HEK293 (cell line): ENCODE results near the gene SLC30A5.

Experiments
- CTCF ChIP-seq: fragments of 450-650 bp; formaldehyde crosslinking; IDR thresholded peaks from 2 replicates; pipeline ENCODE4 v1.5.1; 2016; ENCODE audit warnings: missing biosample characterization, missing genetic modification characterization
- GLI4 ChIP-seq: fragments of 450-650 bp; formaldehyde crosslinking; IDR thresholded peaks from 2 replicates; pipeline ENCODE4 v1.5.1; 2016; ENCODE audit warnings: missing biosample characterization, missing genetic modification characterization
- GLIS1 ChIP-seq: fragments of 450-650 bp; formaldehyde crosslinking; IDR thresholded peaks from 2 replicates; pipeline ENCODE4 v1.5.1; 2016; ENCODE audit warnings: missing biosample characterization, missing genetic modification characterization
- HOXC10 ChIP-seq: sonication (generic); formaldehyde crosslinking; IDR thresholded peaks from 2 replicates; pipeline ENCODE4 v1.8.1; 2023; ENCODE audit warnings: mild to moderate bottlenecking, missing genetic modification reagents
- KLF17 ChIP-seq: fragments of 450-650 bp; formaldehyde crosslinking; IDR thresholded peaks from 2 replicates; pipeline ENCODE4 v1.5.1; 2016; ENCODE audit warnings: missing biosample characterization, missing genetic modification characterization
- OSR2 ChIP-seq: fragments of 450-650 bp; formaldehyde crosslinking; IDR thresholded peaks from 2 replicates; pipeline ENCODE4 v1.5.1; 2016; ENCODE audit warnings: missing biosample characterization, missing genetic modification characterization
- REST ChIP-seq: fragments of 450-650 bp; formaldehyde crosslinking; IDR thresholded peaks from 2 replicates; pipeline ENCODE4 v1.5.1; 2016; ENCODE audit warnings: missing biosample characterization, missing genetic modification characterization
- WT1 ChIP-seq: fragments of 450-650 bp; formaldehyde crosslinking; IDR thresholded peaks from 2 replicates; pipeline ENCODE4 v1.5.1; 2016; ENCODE audit warnings: missing biosample characterization, missing genetic modification characterization
- YY2 ChIP-seq: fragments of 450-650 bp; formaldehyde crosslinking; IDR thresholded peaks from 2 replicates; pipeline ENCODE4 v1.5.1; 2016; ENCODE audit warnings: missing biosample characterization, missing genetic modification characterization
- ZBTB11 ChIP-seq: fragments of 450-650 bp; formaldehyde crosslinking; conservative IDR thresholded peaks from 2 replicates; pipeline ENCODE4 v1.5.1; 2016; ENCODE audit warnings: low read depth, missing biosample characterization, missing genetic modification characterization
- ZBTB21 ChIP-seq: fragments of 450-650 bp; formaldehyde crosslinking; IDR thresholded peaks from 2 replicates; pipeline ENCODE4 v1.5.1; 2017; ENCODE audit warnings: missing biosample characterization, missing genetic modification characterization
- ZFP37 ChIP-seq: fragments of 450-650 bp; formaldehyde crosslinking; IDR thresholded peaks from 2 replicates; pipeline ENCODE4 v1.5.1; 2016; ENCODE audit warnings: missing biosample characterization, missing genetic modification characterization
- ZNF121 ChIP-seq: fragments of 450-650 bp; formaldehyde crosslinking; IDR thresholded peaks from 2 replicates; pipeline ENCODE4 v1.5.1; 2016; ENCODE audit warnings: missing biosample characterization, missing genetic modification characterization
- ZNF19 ChIP-seq: fragments of 450-650 bp; formaldehyde crosslinking; IDR thresholded peaks from 2 replicates; pipeline ENCODE4; 2016; ENCODE audit warnings: missing biosample characterization, missing genetic modification characterization, low read depth
- ZNF239 ChIP-seq: fragments of 450-650 bp; formaldehyde crosslinking; IDR thresholded peaks from 2 replicates; pipeline ENCODE4 v1.5.1; 2016; ENCODE audit warnings: missing biosample characterization, missing genetic modification characterization
- ZNF324 ChIP-seq: fragments of 450-650 bp; formaldehyde crosslinking; IDR thresholded peaks from 2 replicates; pipeline ENCODE4 v1.5.1; 2016; ENCODE audit warnings: missing biosample characterization, missing genetic modification characterization
- ZNF394 ChIP-seq: fragments of 450-650 bp; formaldehyde crosslinking; IDR thresholded peaks from 2 replicates; pipeline ENCODE4 v1.5.1; 2016; ENCODE audit warnings: missing biosample characterization, missing genetic modification characterization, mild to moderate bottlenecking, moderate library complexity, borderline replicate concordance
- ZNF404 ChIP-seq: fragments of 450-650 bp; formaldehyde crosslinking; IDR thresholded peaks from 2 replicates; pipeline ENCODE4 v1.5.1; 2017; ENCODE audit warnings: missing biosample characterization, missing genetic modification characterization
- ZNF529 ChIP-seq: fragments of 450-650 bp; formaldehyde crosslinking; IDR thresholded peaks from 2 replicates; pipeline ENCODE4 v1.5.1; 2017; ENCODE audit warnings: missing genetic modification characterization, missing biosample characterization; ENCODE audit not compliant: insufficient replicate concordance
- ZNF585B ChIP-seq: fragments of 450-650 bp; formaldehyde crosslinking; IDR thresholded peaks from 2 replicates; pipeline ENCODE4 v1.5.1; 2016; ENCODE audit warnings: missing biosample characterization, missing genetic modification characterization
- ZNF600 ChIP-seq: fragments of 450-650 bp; formaldehyde crosslinking; IDR thresholded peaks from 2 replicates; pipeline ENCODE4 v1.5.1; 2016; ENCODE audit warnings: missing biosample characterization, missing genetic modification characterization
- ZNF610 ChIP-seq: fragments of 450-650 bp; formaldehyde crosslinking; IDR thresholded peaks from 2 replicates; pipeline ENCODE4 v1.5.1; 2016; ENCODE audit warnings: missing biosample characterization, missing genetic modification characterization, borderline replicate concordance
- ZNF626 ChIP-seq: fragments of 450-650 bp; sonication (Bioruptor Pico); formaldehyde crosslinking; IDR thresholded peaks from 2 replicates; pipeline ENCODE4 v1.5.1; 2018; ENCODE audit warnings: missing biosample characterization, missing genetic modification characterization, inconsistent platforms
- ZNF654 ChIP-seq: fragments of 450-650 bp; formaldehyde crosslinking; IDR thresholded peaks from 2 replicates; pipeline ENCODE4 v1.5.1; 2016; ENCODE audit warnings: low read depth, missing biosample characterization, missing genetic modification characterization
- ZNF660 ChIP-seq: fragments of 450-650 bp; IDR thresholded peaks from 2 replicates; pipeline ENCODE4 v1.5.1; 2018; ENCODE audit warnings: missing biosample characterization, mild to moderate bottlenecking, missing genetic modification characterization
- ZNF664 ChIP-seq: fragments of 450-650 bp; formaldehyde crosslinking; IDR thresholded peaks from 2 replicates; pipeline ENCODE4 v1.5.1; 2016; ENCODE audit warnings: missing biosample characterization, missing genetic modification characterization
- ZNF837 ChIP-seq: fragments of 450-650 bp; formaldehyde crosslinking; IDR thresholded peaks from 2 replicates; pipeline ENCODE4 v1.5.1; 2016; ENCODE audit warnings: missing biosample characterization, missing genetic modification characterization
- ZSCAN16 ChIP-seq: fragments of 450-650 bp; formaldehyde crosslinking; IDR thresholded peaks from 2 replicates; pipeline ENCODE4 v1.5.1; 2016; ENCODE audit warnings: missing biosample characterization, missing genetic modification characterization
- TF ChIP-seq, protein P1 (sequence below): fragments of 450-650 bp; formaldehyde crosslinking; IDR thresholded peaks from 2 replicates; pipeline ENCODE4 v1.5.1; 2016; ENCODE audit warnings: missing biosample characterization, missing genetic modification characterization, borderline replicate concordance

Gene SLC30A5

DNA sequence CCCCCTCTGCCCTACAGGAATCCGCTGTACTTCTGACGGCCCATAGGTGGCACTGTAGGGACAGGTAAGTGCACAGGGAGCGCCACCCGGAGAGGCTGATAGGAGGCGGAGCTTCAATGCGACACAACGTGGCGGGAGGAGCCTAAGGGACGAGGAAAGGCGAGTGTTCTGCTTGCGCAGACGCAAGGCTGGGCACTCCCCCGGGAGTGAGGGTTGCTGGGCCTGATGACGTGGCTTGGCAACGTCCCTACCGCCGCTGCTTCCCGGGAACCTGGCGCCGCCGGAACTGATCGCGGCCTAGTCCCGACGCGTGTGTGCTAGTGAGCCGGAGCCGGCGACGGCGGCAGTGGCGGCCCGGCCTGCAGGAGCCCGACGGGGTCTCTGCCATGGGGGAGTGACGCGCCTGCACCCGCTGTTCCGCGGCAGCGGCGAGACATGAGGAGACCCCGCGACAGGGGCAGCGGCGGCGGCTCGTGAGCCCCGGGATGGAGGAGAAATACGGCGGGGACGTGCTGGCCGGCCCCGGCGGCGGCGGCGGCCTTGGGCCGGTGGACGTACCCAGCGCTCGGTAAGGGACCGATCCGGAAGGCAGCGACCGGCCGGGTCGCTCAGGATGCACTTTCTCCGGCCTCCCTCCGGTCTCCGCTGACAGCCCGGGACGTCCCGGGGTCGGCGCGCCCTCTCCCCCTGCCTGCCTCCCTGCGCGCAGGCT, at the start of gene SLC30A5 (continued):
- TF ChIP-seq ZNF394 (tag by site-specific recombination) (no peak; the same call in none of the 2 replicates), KLF17 (peak; percentile 55; the same call in 1 of the 2 replicates), ZNF239 (tag by site-specific recombination) (peak; percentile 54; the same call in 1 of the 2 replicates), ZNF324 (tag by site-specific recombination) (0 out of 2 replicates have a peak, but pooled peaks have one; percentile 34), ZSCAN16 (tag by site-specific recombination) (0 out of 2 replicates have a peak, but pooled peaks have one; percentile 65), ZNF626 (tag by site-specific recombination) (no peak), ZNF654 (tag by site-specific recombination) (peak; percentile 98), OSR2 (peak; percentile 26; the same call in 1 of the 2 replicates), ZNF19 (tag by site-specific recombination) (no peak), ZBTB11 (tag by site-specific recombination) (peak; percentile 92), ZNF664 (tag by site-specific recombination) (no peak), ZNF529 (tag by site-specific recombination) (no peak), HOXC10 (CRISPR knock-in tag) (0 out of 2 replicates have a peak, but pooled peaks have one; percentile 81), ZNF404 (no peak), ZFP37 (peak; percentile 96), CTCF (peak; percentile 97), ZNF600 (tag by site-specific recombination) (peak; percentile 96), ZNF837 (0 out of 2 replicates have a peak, but pooled peaks have one; percentile 57), REST (tag by site-specific recombination) (peak; percentile 27; the same call in 1 of the 2 replicates), YY2 (peak; percentile 47; the same call in 1 of the 2 replicates), GLI4 (tag by site-specific recombination) (0 out of 2 replicates have a peak, but pooled peaks have one; percentile 40), ZBTB21 (tag by site-specific recombination) (peak; percentile 86), GLIS1 (peak; percentile 88), ZNF585B (tag by site-specific recombination) (no peak), ZNF660 (tag by site-specific recombination) (peak; percentile 79), ZNF121 (tag by site-specific recombination) (0 out of 2 replicates have a peak, but pooled peaks have one; percentile 20), WT1 (tag by site-specific recombination) (peak; percentile 51), ZNF610 (tag by site-specific recombination) (peak; percentile 30; the same call in 1 of the 2 replicates)
- TF ChIP-seq, protein P1, sequence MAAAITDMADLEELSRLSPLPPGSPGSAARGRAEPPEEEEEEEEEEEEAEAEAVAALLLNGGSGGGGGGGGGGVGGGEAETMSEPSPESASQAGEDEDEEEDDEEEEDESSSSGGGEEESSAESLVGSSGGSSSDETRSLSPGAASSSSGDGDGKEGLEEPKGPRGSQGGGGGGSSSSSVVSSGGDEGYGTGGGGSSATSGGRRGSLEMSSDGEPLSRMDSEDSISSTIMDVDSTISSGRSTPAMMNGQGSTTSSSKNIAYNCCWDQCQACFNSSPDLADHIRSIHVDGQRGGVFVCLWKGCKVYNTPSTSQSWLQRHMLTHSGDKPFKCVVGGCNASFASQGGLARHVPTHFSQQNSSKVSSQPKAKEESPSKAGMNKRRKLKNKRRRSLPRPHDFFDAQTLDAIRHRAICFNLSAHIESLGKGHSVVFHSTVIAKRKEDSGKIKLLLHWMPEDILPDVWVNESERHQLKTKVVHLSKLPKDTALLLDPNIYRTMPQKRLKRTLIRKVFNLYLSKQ = no peak
